Fibroblast of villous mesenchyme (primary cell): ENCODE data around the gene PANX3. TPM values are rescaled to one million over a fixed set of nuclear protein-coding genes. Genes with fewer than 3 reads are reported as not detected.

Experiments used
- DNase-seq: peaks from one replicate; pipeline ENCODE4 v3.0.0-alpha.2; 2010; ENCODE audit warnings: low read depth
- H3K4me3 ChIP-seq: 2 replicates; pipeline ENCODE4 v1.5.1; 2011; ENCODE audit warnings: low read depth, mild to moderate bottlenecking, low read length
- CTCF ChIP-seq: IDR thresholded peaks from 2 replicates; pipeline ENCODE4 v1.5.1; 2012; ENCODE audit warnings: low read depth, mild to moderate bottlenecking, low read length; ENCODE audit not compliant: insufficient read depth
- total RNA-seq: library from RNA; depleted of rRNA; stranded (reverse); fragments of >200 nt; gene quantifications from 2 replicates; pipeline ENCODE4 v1.2.3, GENCODE V29; 2012

PANX3 gene
- total RNA-seq, 1 donor, result not detected

GRCh38 chr11:124582565-124582964 lies 28.7 kb upstream of the PANX3 start:
- no peak overlapping the region for H3K4me3 ChIP-seq
- TF ChIP-seq CTCF, result no peak
- no peak for DNase-seq

GRCh38 chr11:124583781-124584180 lies 27.4 kb upstream of the PANX3 start:
- no peak overlapping the region for H3K4me3 ChIP-seq
- no peak for TF ChIP-seq CTCF
- no peak for DNase-seq

GRCh38 chr11:124584681-124585372 lies 26.4 kb upstream of the PANX3 start:
- TF ChIP-seq CTCF, result no peak
- H3K4me3 ChIP-seq, result no peak overlapping the region
- DNase-seq, result no peak

- H3K4me3 ChIP-seq, result no peak overlapping the region
- peak; percentile 63 for DNase-seq
- peak; percentile 66 for TF ChIP-seq CTCF
Observed at GRCh38 chr11:124586238-124586860, 24.9 kb upstream of the PANX3 start.

GRCh38 chr11:124591430-124591829 lies 19.8 kb upstream of the PANX3 start:
- no peak for TF ChIP-seq CTCF
- no peak overlapping the region for H3K4me3 ChIP-seq
- DNase-seq, result no peak

GRCh38 chr11:124592627-124593026 lies 18.6 kb upstream of the PANX3 start:
- no peak for TF ChIP-seq CTCF
- H3K4me3 ChIP-seq, result no peak overlapping the region
- DNase-seq, result no peak
